Thoracic aorta (tissue), 2 donors: ENCODE measurements around the gene NTNG1. TPM values are rescaled to one million over a fixed set of nuclear protein-coding genes. Genes with fewer than 3 reads are reported as not detected.

Experiments used
- ATAC-seq: fragments of 150-250 bp; one replicate; pipeline ENCODE4 v1.8.0; 2017; ENCODE audit warnings: low read depth; ENCODE audit not compliant: insufficient number of reproducible peaks, low FRiP score
- DNase-seq: peaks from one replicate; pipeline ENCODE4 v3.0.0-alpha.2; 2020; ENCODE audit warnings: low spot score
- H3K27ac ChIP-seq, 2 donors: fragments of 200-600 bp; sonication (generic); 1 replicate in 1 of 2; 2 replicates in 1 of 2; pipeline ENCODE4 v1.5.1; 2016; ENCODE audit warnings: mild to moderate bottlenecking in 2 of 2, moderate library complexity in 2 of 2
- H3K27me3 ChIP-seq: fragments of 200-600 bp; sonication (generic); replicated peaks from 2 replicates; pipeline ENCODE4 v1.6.0; 2016; ENCODE audit warnings: mild to moderate bottlenecking; ENCODE audit not compliant: insufficient read depth
- H3K36me3 ChIP-seq: fragments of 200-600 bp; sonication (generic); one replicate; pipeline ENCODE4 v1.5.1; 2016
- H3K4me1 ChIP-seq, 2 donors: fragments of 200-600 bp; sonication (generic); 1 replicate in 1 of 2; 2 replicates in 1 of 2; pipeline versions ENCODE4 v1.5.1 to v1.6.0; 2016; ENCODE audit warnings: low read depth in 2 of 2, mild to moderate bottlenecking in 1 of 2; ENCODE audit not compliant: control insufficient read depth in 1 of 2
- H3K4me3 ChIP-seq: fragments of 200-600 bp; sonication (generic); 2 replicates; pipeline ENCODE4 v1.5.1; 2016; ENCODE audit warnings: mild to moderate bottlenecking
- H3K9me3 ChIP-seq: fragments of 200-600 bp; sonication (generic); 2 replicates; pipeline ENCODE4 v1.5.1; 2016
- total RNA-seq, 2 donors: library from RNA; depleted of rRNA; stranded (reverse); fragments of >200 nt; gene quantifications; one replicate each; pipeline versions ENCODE4 v1.1.0 to v1.2.3, GENCODE V29; 2016
- TF ChIP-seq, protein P1 (sequence below): fragments of 200-600 bp; sonication (generic); IDR thresholded peaks from one replicate; pipeline ENCODE4 v1.5.1; 2019; ENCODE audit warnings: antibody characterized with exemption

NTNG1 gene
- total RNA-seq, 2 donors from 2014 or later: 0.99 to 1.4 TPM

- TF ChIP-seq, protein P1, sequence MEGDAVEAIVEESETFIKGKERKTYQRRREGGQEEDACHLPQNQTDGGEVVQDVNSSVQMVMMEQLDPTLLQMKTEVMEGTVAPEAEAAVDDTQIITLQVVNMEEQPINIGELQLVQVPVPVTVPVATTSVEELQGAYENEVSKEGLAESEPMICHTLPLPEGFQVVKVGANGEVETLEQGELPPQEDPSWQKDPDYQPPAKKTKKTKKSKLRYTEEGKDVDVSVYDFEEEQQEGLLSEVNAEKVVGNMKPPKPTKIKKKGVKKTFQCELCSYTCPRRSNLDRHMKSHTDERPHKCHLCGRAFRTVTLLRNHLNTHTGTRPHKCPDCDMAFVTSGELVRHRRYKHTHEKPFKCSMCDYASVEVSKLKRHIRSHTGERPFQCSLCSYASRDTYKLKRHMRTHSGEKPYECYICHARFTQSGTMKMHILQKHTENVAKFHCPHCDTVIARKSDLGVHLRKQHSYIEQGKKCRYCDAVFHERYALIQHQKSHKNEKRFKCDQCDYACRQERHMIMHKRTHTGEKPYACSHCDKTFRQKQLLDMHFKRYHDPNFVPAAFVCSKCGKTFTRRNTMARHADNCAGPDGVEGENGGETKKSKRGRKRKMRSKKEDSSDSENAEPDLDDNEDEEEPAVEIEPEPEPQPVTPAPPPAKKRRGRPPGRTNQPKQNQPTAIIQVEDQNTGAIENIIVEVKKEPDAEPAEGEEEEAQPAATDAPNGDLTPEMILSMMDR: no peak
- Histone ChIP-seq H3K4me1 (no peaks in the 10 kb centered on the region), H3K36me3 (no peaks in the 10 kb centered on the region), H3K27ac (no peak overlapping the region), H3K9me3 (no peaks in the 10 kb centered on the region), H3K4me3 (no peak overlapping the region), H3K27me3 (no peaks in the 10 kb centered on the region)
- DNase-seq (no peak), ATAC-seq (no peak)
Observed at GRCh38 chr1:107515702-107516101, 374.9 kb downstream of the NTNG1 start.

DNA sequence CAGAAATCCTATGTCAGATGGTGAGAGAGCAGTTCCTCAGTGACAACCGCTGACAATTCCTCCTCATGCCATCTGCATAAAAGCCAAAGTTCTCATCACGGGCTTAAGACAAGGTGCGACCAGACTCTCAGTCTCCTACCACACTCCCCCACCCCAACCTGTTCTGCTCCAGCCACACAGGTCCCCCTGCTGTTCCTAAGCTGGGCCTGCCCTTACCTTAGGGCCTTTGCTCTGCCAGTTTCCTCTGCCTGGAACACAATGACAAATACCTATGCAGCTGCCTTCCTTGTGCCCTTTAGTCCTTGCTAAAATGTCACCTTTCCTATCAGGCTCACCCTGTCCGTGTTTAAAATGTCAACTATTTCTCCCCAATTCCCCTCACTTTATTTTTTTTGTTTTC lies 382.2 kb downstream of the NTNG1 start:
- Histone ChIP-seq H3K27ac (no peak overlapping the region), H3K4me3 (no peak overlapping the region), H3K4me1 (no peaks in the 10 kb centered on the region), H3K36me3 (no peaks in the 10 kb centered on the region), H3K9me3 (no peaks in the 10 kb centered on the region), H3K27me3 (no peaks in the 10 kb centered on the region)
- DNase-seq (no peak), ATAC-seq (no peak)
- TF ChIP-seq, protein P1: no peak

GRCh38 chr1:107523736-107524135 lies 382.9 kb downstream of the NTNG1 start:
- DNase-seq (no peak), ATAC-seq (no peak)
- H3K27me3 ChIP-seq: no peaks in the 10 kb centered on the region
- no peak overlapping the region for H3K4me3 ChIP-seq
- TF ChIP-seq, protein P1: no peak
- H3K4me1 ChIP-seq: no peaks in the 10 kb centered on the region
- no peaks in the 10 kb centered on the region for H3K36me3 ChIP-seq
- H3K27ac ChIP-seq: no peak overlapping the region
- H3K9me3 ChIP-seq: no peaks in the 10 kb centered on the region

- DNase-seq: no peak
- no peak overlapping the region for H3K27ac ChIP-seq
- no peaks in the 10 kb centered on the region for H3K9me3 ChIP-seq
- ATAC-seq: no peak
- no peaks in the 10 kb centered on the region for H3K27me3 ChIP-seq
- H3K4me3 ChIP-seq: no peak overlapping the region
- TF ChIP-seq, protein P1: no peak
- no peaks in the 10 kb centered on the region for H3K36me3 ChIP-seq
- H3K4me1 ChIP-seq: no peaks in the 10 kb centered on the region
Observed at GRCh38 chr1:107524301-107524700, 383.5 kb downstream of the NTNG1 start.

DNA sequence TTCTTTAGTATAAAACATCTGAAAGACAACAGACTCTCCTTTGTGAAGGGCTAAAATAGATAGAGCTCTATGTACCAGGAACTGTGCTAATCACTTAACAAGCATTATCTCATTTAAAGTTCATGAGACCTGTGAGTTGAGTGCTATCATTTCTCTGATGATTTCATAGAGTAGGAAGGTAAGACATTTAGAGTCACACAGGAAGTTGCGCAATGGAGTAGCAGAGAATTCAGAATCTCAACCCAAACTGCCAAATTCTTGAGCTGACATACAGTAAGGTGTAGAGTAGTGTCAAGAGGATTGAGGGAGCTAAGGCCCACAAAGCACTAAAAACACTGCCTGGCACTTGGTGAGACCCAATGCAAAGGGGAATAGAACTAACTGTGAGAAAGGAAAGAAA lies 384.3 kb downstream of the NTNG1 start:
- Histone ChIP-seq H3K9me3 (no peaks in the 10 kb centered on the region), H3K36me3 (no peaks in the 10 kb centered on the region), H3K27me3 (no peaks in the 10 kb centered on the region), H3K27ac (no peak overlapping the region), H3K4me3 (no peak overlapping the region), H3K4me1 (no peaks in the 10 kb centered on the region)
- DNase-seq (no peak), ATAC-seq (no peak)
- TF ChIP-seq, protein P1: no peak
